ENCODE data around the gene DLGAP1.

DLGAP1 gene

DNA sequence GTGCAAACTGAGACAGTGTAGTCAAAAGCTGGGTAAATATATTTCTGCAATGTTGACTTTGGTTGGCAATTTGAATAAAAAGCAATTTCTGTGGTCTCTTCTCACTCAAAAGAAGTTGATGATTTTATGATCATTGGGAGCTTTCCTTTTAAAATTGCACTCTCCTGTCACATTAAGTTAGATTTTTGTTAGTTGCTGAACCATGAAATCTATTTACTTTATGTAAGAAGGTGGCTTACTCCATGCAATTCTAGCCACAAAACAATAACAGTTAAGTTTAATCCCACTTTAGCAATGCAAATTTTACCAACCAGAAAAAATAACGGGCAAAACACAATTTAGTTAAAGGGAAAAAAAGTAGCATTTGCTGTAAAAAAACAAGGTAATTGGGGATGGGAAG lies 48.3 kb downstream of the DLGAP1 start:
- Histone ChIP-seq H3K9me3 (ENCODE audit: insufficient read depth, low read length) (no peaks in the 10 kb centered on the region), H3K4me3 (ENCODE audit: insufficient read depth, low read length, poor library complexity, severe bottlenecking) (no peak overlapping the region), H3K27me3 (ENCODE audit: low read length) (no peaks in the 10 kb centered on the region), H3K79me2 (ENCODE audit: insufficient read depth, low read length) (no peaks in the 10 kb centered on the region), H3K9me2 (replicated peaks; ENCODE audit: insufficient read depth, low read length) (no peaks in the 10 kb centered on the region), H3K4me2 (ENCODE audit: low read depth, low read length, poor library complexity, severe bottlenecking) (no peak overlapping the region), H4K20me1 (ENCODE audit: low read depth, low read length) (no peaks in the 10 kb centered on the region), H3F3A (ENCODE audit: insufficient read depth) (no peaks in the 10 kb centered on the region), H3K27ac (ENCODE audit: low read depth, low read length) (no peak overlapping the region), H3K9ac (ENCODE audit: low read length) (no peak overlapping the region), H2AFZ (ENCODE audit: low read depth, low read length, severe bottlenecking) (no peak overlapping the region), H3K36me3 (ENCODE audit: low read length) (no peaks in the 10 kb centered on the region)
- TF ChIP-seq EZH2phosphoT487 (conservative IDR thresholded peaks at IDR 0.05; ENCODE audit: low read length): no peak
- TF ChIP-seq, protein P1, sequence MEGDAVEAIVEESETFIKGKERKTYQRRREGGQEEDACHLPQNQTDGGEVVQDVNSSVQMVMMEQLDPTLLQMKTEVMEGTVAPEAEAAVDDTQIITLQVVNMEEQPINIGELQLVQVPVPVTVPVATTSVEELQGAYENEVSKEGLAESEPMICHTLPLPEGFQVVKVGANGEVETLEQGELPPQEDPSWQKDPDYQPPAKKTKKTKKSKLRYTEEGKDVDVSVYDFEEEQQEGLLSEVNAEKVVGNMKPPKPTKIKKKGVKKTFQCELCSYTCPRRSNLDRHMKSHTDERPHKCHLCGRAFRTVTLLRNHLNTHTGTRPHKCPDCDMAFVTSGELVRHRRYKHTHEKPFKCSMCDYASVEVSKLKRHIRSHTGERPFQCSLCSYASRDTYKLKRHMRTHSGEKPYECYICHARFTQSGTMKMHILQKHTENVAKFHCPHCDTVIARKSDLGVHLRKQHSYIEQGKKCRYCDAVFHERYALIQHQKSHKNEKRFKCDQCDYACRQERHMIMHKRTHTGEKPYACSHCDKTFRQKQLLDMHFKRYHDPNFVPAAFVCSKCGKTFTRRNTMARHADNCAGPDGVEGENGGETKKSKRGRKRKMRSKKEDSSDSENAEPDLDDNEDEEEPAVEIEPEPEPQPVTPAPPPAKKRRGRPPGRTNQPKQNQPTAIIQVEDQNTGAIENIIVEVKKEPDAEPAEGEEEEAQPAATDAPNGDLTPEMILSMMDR (IDR thresholded peaks at IDR 0.05; ENCODE audit: insufficient read depth, low read length, poor library complexity, severe bottlenecking): no peak

DNA sequence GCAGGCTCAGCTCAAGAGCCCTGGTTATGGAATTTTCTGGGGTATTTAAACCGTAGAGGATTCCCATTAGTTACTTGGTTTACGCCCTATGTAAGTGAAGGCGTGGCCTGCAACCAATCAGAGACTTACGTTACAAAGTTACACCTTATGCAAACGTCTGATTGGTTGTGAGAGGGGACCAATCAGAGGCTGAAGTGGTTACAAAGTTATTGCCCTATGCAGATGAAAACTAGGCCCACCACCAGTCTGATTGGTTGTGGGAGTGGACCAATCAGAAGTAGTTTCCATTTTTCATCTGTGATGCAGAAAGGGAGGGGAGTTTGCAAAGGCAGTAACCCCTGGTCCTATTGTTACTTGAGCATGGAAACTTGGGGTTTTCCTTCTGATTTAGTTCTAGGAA lies 49.1 kb downstream of the DLGAP1 start:
- Histone ChIP-seq H3K79me2 (ENCODE audit: insufficient read depth, low read length) (no peaks in the 10 kb centered on the region), H3K4me2 (ENCODE audit: low read depth, low read length, poor library complexity, severe bottlenecking) (no peak overlapping the region), H3F3A (ENCODE audit: insufficient read depth) (no peaks in the 10 kb centered on the region), H2AFZ (ENCODE audit: low read depth, low read length, severe bottlenecking) (no peak overlapping the region), H3K27ac (ENCODE audit: low read depth, low read length) (no peak overlapping the region), H3K9me3 (ENCODE audit: insufficient read depth, low read length) (no peaks in the 10 kb centered on the region), H3K36me3 (ENCODE audit: low read length) (no peaks in the 10 kb centered on the region), H3K9ac (ENCODE audit: low read length) (no peak overlapping the region), H3K27me3 (ENCODE audit: low read length) (no peaks in the 10 kb centered on the region), H3K4me3 (ENCODE audit: insufficient read depth, low read length, poor library complexity, severe bottlenecking) (no peak overlapping the region), H3K9me2 (replicated peaks; ENCODE audit: insufficient read depth, low read length) (no peaks in the 10 kb centered on the region), H4K20me1 (ENCODE audit: low read depth, low read length) (no peaks in the 10 kb centered on the region)
- TF ChIP-seq, protein P1 (IDR thresholded peaks at IDR 0.05; ENCODE audit: insufficient read depth, low read length, poor library complexity, severe bottlenecking): no peak

DNA sequence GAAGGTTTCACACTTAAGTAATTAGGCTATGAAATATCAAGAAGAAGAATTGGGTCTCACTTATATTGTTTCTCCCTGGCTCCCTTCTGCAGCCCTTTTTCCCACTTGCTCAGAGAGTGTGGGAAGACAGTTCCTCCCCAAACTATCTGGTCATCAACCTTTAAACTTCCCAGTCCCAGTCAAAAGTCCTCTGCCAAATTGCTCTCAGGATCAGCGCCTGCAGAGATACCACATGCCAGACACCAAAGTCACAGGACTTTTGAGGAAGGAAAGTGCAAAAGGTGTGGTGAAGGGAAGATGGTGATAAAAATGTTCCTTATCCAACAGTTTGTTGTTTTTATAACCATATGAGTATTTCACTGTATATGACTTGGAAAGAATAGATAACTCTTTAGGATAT lies 51.3 kb downstream of the DLGAP1 start:
- Histone ChIP-seq H2AFZ (ENCODE audit: low read depth, low read length, severe bottlenecking) (no peak overlapping the region), H3K4me2 (ENCODE audit: low read depth, low read length, poor library complexity, severe bottlenecking) (no peak overlapping the region), H3K9ac (ENCODE audit: low read length) (no peak overlapping the region), H3K36me3 (ENCODE audit: low read length) (no peaks in the 10 kb centered on the region), H3K9me3 (ENCODE audit: insufficient read depth, low read length) (no peaks in the 10 kb centered on the region), H3K4me3 (ENCODE audit: insufficient read depth, low read length, poor library complexity, severe bottlenecking) (no peak overlapping the region), H3K79me2 (ENCODE audit: insufficient read depth, low read length) (no peaks in the 10 kb centered on the region), H3K27me3 (ENCODE audit: low read length) (no peaks in the 10 kb centered on the region), H3F3A (ENCODE audit: insufficient read depth) (no peaks in the 10 kb centered on the region), H3K27ac (ENCODE audit: low read depth, low read length) (no peak overlapping the region), H3K9me2 (replicated peaks; ENCODE audit: insufficient read depth, low read length) (no peaks in the 10 kb centered on the region), H4K20me1 (ENCODE audit: low read depth, low read length) (no peaks in the 10 kb centered on the region)
- TF ChIP-seq, protein P1 (IDR thresholded peaks at IDR 0.05; ENCODE audit: insufficient read depth, low read length, poor library complexity, severe bottlenecking): no peak
- TF ChIP-seq EZH2phosphoT487 (conservative IDR thresholded peaks at IDR 0.05; ENCODE audit: low read length): no peak

GRCh38 chr18:4400911-4401310 lies 54.2 kb downstream of the DLGAP1 start:
- H3K79me2 ChIP-seq (ENCODE audit: insufficient read depth, low read length): no peaks in the 10 kb centered on the region
- no peak overlapping the region for H3K4me3 ChIP-seq (ENCODE audit: insufficient read depth, low read length, poor library complexity, severe bottlenecking)
- H3K9me2 ChIP-seq (replicated peaks; ENCODE audit: insufficient read depth, low read length): no peaks in the 10 kb centered on the region
- no peaks in the 10 kb centered on the region for H3F3A ChIP-seq (ENCODE audit: insufficient read depth)
- H3K27ac ChIP-seq (ENCODE audit: low read depth, low read length): no peak overlapping the region
- no peaks in the 10 kb centered on the region for H4K20me1 ChIP-seq (ENCODE audit: low read depth, low read length)
- no peaks in the 10 kb centered on the region for H3K9me3 ChIP-seq (ENCODE audit: insufficient read depth, low read length)
- H3K27me3 ChIP-seq (ENCODE audit: low read length): no peaks in the 10 kb centered on the region
- no peak overlapping the region for H3K4me2 ChIP-seq (ENCODE audit: low read depth, low read length, poor library complexity, severe bottlenecking)
- no peaks in the 10 kb centered on the region for H3K36me3 ChIP-seq (ENCODE audit: low read length)
- TF ChIP-seq, protein P1 (IDR thresholded peaks at IDR 0.05; ENCODE audit: insufficient read depth, low read length, poor library complexity, severe bottlenecking): no peak
- no peak for TF ChIP-seq EZH2phosphoT487 (conservative IDR thresholded peaks at IDR 0.05; ENCODE audit: low read length)
- no peak overlapping the region for H3K9ac ChIP-seq (ENCODE audit: low read length)
- H2AFZ ChIP-seq (ENCODE audit: low read depth, low read length, severe bottlenecking): no peak overlapping the region
